Erythroblast (primary cell): ENCODE results near the gene KRT83.

Experiments
- GATA1 ChIP-seq: IDR thresholded peaks from 2 replicates; pipeline ENCODE4 v1.6.1; 2011; ENCODE audit warnings: low read depth, mild to moderate bottlenecking, control low read depth, low read length, moderate library complexity
- POLR2A ChIP-seq: IDR thresholded peaks from 2 replicates; pipeline ENCODE4 v1.6.1; 2011; ENCODE audit warnings: mild to moderate bottlenecking, low read length

DNA sequence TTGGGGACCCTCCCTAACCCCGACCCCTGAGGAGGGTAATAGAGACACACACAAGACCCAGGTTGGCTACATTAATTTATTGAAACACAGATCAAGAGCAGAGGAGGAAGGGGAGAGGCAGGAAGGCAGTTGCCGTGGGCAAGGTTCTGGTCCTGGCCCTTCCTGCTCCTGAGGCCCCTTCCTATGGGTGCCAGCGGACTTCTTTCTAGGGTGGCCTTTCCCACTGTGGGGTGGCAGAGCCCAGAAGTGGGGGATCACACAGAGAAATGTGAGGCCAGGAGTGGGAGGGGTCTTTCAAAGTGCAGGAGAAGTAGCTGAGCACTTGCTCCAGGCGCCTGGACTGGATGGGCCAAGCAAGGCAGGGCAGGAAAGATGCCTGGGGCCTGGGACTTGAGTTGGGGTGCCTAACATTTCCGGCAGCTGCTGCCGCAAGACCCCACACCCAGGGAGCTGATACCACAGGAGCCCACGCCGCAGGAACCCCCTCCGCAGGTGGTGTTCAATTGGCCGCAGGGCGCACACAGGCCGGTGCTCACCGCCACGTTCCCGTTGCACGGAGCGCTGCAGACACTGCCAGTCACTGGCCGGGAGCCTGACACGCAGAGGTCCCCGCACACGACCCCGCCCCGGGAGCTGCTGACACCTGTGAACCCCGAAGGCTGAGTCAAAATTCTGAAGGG lies 35.2 kb downstream of the KRT83 start:
- no peak for TF ChIP-seq POLR2A
- no peak for TF ChIP-seq GATA1
